Panc1 (cell line): ENCODE measurements around the gene APOA1. TPM values are rescaled to one million over a fixed set of nuclear protein-coding genes. Genes with fewer than 3 reads are reported as not detected.

ENCODE experiments used
- ATAC-seq: fragments of 200-7000 bp; cut with Tn5 transposase; 2 replicates; pipeline ENCODE4 v1.9.1; 2020; ENCODE audit warnings: mild to moderate bottlenecking, moderate library complexity
- BruUV-seq: library from RNA; stranded (reverse); fragments of 400-500 nt; replicated peaks from 2 replicates; lab custom pipeline; 2021; lab: Mats Ljungman, UMichigan
- CTCF ChIA-PET: fragments of 300-600 bp; sonication (Branson Sonifier 250); formaldehyde crosslinking; loops from one replicate; lab custom pipeline; 2022; ENCODE audit warnings: antibody characterized with exemption; lab: Charles Lee
- POLR2A ChIA-PET: fragments of 300-600 bp; sonication (Branson Sonifier 250); formaldehyde crosslinking; loops from one replicate; lab custom pipeline; 2022; ENCODE audit warnings: antibody characterized with exemption; lab: Charles Lee
- DNase-seq: peaks from one replicate; pipeline ENCODE4 v3.0.0-alpha.2; 2010; ENCODE audit warnings: low read depth, low spot score
- H3K27ac ChIP-seq: 2 replicates; pipeline ENCODE4 v1.5.1; 2011; ENCODE audit warnings: mild to moderate bottlenecking, low read length, inconsistent platforms
- H3K27me3 ChIP-seq: fragments of 200-500 bp; sonication (Bioruptor generic); 2 replicates; pipeline ENCODE4 v1.6.0; 2014; ENCODE audit warnings: low read length, inconsistent platforms; ENCODE audit not compliant: control insufficient read depth, insufficient read depth
- H3K36me3 ChIP-seq: fragments of 200-500 bp; sonication (Bioruptor generic); 2 replicates; pipeline ENCODE4 v1.5.1; 2014; ENCODE audit warnings: inconsistent platforms, mild to moderate bottlenecking, low read length, moderate library complexity; ENCODE audit not compliant: control insufficient read depth, insufficient read depth
- H3K4me1 ChIP-seq: 2 replicates; pipeline ENCODE4 v1.5.1; 2011; ENCODE audit warnings: inconsistent platforms, mild to moderate bottlenecking, low read length, moderate library complexity; ENCODE audit not compliant: control insufficient read depth, insufficient read depth
- H3K4me3 ChIP-seq, 2 experiments: 2 replicates each; pipeline ENCODE4 v1.5.1; 2011 to 2012; ENCODE audit warnings: low read depth in 2 of 2, low read length in 2 of 2, mild to moderate bottlenecking in 2 of 2, inconsistent platforms in 1 of 2, moderate library complexity in 1 of 2
- H3K9me3 ChIP-seq: fragments of 200-500 bp; sonication (Bioruptor generic); 2 replicates; pipeline ENCODE4 v1.5.1; 2014; ENCODE audit warnings: low read depth, mild to moderate bottlenecking, inconsistent platforms, low read length, moderate library complexity; ENCODE audit not compliant: control insufficient read depth, insufficient read depth
- POLR2AphosphoS5 ChIP-seq: IDR thresholded peaks from 2 replicates; pipeline ENCODE4 v1.6.1; 2012; ENCODE audit warnings: mild to moderate bottlenecking, low read depth, low read length, moderate library complexity
- SIN3A ChIP-seq: IDR thresholded peaks from 2 replicates; pipeline ENCODE4 v1.6.1; 2012; ENCODE audit warnings: low read depth, mild to moderate bottlenecking, low read length, moderate library complexity, borderline replicate concordance; ENCODE audit not compliant: insufficient read depth
- TCF7L2 ChIP-seq: IDR thresholded peaks from 2 replicates; pipeline ENCODE4 v1.6.1; 2011; ENCODE audit warnings: mild to moderate bottlenecking, low read depth, low read length, inconsistent platforms
- in situ Hi-C: cut with HindIII; loops from 2 replicates; pipeline ENCODE4 v1.10.0; 2016; ENCODE audit warnings: low sequenced_read_pairs, low pct_unique_long_range_greater_than_20kb
- intact Hi-C: fragments of 100-400 bp; cut with micrococcal nuclease; formaldehyde crosslinking; loops from one replicate; pipeline ENCODE4 v1.10.0; 2022; ENCODE audit not compliant: unreplicated experiment
- total RNA-seq: library from RNA; stranded (reverse); gene quantifications from one replicate; pipeline ENCODE4 v1.2.1, GENCODE V29; 2021; ENCODE audit not compliant: unreplicated experiment
- TF ChIP-seq, protein P1 (sequence below): fragments of 450-650 bp; IDR thresholded peaks from 2 replicates; pipeline ENCODE4 v1.5.1; 2017; ENCODE audit warnings: mild to moderate bottlenecking
- TF ChIP-seq, protein P2 (sequence below), 2 experiments: IDR thresholded peaks; 2 replicates each; pipeline ENCODE4 v1.6.1; 2011 to 2012; ENCODE audit warnings: low read depth in 2 of 2, control low read depth in 1 of 2, low read length in 1 of 2, mild to moderate bottlenecking in 1 of 2, moderate library complexity in 1 of 2; ENCODE audit not compliant: insufficient read depth in 1 of 2

The APOA1 gene
- total RNA-seq, 1 experiment from 2014 or later: 1.7 TPM

DNA sequence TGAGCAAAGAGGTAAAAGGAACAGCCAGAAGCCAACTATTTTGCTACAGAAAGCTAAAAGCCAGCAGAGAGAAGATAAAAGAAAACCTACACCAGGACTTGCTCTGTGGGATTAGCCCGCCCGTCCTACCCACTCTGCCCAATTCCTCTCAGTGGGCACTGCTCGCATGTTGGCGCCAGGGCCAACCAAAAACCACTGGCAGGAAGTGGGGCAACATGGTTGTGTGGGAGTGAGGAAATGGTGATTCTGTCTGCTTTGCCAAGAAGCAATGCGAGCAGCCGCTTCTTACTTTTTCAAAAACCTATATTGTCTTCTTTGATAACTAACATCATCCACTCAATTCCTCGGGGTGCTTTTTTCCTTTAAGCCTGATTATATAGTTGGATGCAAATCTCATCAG lies 14.2 kb upstream of the APOA1 start:
- H3K36me3 ChIP-seq: no peaks in the 10 kb centered on the region; the same call in 1 of the 2 replicates
- intact Hi-C loops (no loop called here), in situ Hi-C loops (no loop called here)
- H3K27ac ChIP-seq: no peak overlapping the region
- H3K4me1 ChIP-seq: peaks cover 8% of the 10 kb centered on the region; the same call in 1 of the 2 replicates
- no TSS peak for BruUV-seq
- no peaks in the 10 kb centered on the region for H3K9me3 ChIP-seq
- H3K27me3 ChIP-seq: no peaks in the 10 kb centered on the region
- CTCF ChIA-PET: interaction anchor here (0.6 kb wide), 1 partner anchor 18 kb away, joined by 3 read pairs; no protein-coding TSS in a partner anchor
- ATAC-seq (no peak), DNase-seq (no peak)
- POLR2A ChIA-PET: no interaction called here
- no peak for TF ChIP-seq SIN3A
- TF ChIP-seq, protein P1, sequence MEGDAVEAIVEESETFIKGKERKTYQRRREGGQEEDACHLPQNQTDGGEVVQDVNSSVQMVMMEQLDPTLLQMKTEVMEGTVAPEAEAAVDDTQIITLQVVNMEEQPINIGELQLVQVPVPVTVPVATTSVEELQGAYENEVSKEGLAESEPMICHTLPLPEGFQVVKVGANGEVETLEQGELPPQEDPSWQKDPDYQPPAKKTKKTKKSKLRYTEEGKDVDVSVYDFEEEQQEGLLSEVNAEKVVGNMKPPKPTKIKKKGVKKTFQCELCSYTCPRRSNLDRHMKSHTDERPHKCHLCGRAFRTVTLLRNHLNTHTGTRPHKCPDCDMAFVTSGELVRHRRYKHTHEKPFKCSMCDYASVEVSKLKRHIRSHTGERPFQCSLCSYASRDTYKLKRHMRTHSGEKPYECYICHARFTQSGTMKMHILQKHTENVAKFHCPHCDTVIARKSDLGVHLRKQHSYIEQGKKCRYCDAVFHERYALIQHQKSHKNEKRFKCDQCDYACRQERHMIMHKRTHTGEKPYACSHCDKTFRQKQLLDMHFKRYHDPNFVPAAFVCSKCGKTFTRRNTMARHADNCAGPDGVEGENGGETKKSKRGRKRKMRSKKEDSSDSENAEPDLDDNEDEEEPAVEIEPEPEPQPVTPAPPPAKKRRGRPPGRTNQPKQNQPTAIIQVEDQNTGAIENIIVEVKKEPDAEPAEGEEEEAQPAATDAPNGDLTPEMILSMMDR: no peak
- TF ChIP-seq TCF7L2: no peak
- TF ChIP-seq, protein P2, sequence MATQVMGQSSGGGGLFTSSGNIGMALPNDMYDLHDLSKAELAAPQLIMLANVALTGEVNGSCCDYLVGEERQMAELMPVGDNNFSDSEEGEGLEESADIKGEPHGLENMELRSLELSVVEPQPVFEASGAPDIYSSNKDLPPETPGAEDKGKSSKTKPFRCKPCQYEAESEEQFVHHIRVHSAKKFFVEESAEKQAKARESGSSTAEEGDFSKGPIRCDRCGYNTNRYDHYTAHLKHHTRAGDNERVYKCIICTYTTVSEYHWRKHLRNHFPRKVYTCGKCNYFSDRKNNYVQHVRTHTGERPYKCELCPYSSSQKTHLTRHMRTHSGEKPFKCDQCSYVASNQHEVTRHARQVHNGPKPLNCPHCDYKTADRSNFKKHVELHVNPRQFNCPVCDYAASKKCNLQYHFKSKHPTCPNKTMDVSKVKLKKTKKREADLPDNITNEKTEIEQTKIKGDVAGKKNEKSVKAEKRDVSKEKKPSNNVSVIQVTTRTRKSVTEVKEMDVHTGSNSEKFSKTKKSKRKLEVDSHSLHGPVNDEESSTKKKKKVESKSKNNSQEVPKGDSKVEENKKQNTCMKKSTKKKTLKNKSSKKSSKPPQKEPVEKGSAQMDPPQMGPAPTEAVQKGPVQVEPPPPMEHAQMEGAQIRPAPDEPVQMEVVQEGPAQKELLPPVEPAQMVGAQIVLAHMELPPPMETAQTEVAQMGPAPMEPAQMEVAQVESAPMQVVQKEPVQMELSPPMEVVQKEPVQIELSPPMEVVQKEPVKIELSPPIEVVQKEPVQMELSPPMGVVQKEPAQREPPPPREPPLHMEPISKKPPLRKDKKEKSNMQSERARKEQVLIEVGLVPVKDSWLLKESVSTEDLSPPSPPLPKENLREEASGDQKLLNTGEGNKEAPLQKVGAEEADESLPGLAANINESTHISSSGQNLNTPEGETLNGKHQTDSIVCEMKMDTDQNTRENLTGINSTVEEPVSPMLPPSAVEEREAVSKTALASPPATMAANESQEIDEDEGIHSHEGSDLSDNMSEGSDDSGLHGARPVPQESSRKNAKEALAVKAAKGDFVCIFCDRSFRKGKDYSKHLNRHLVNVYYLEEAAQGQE (IDR thresholded peaks at IDR 0.05; ENCODE audit: insufficient read depth in 1 of 2, low read depth in 2 of 2, low read length in 1 of 2): no peak
- TF ChIP-seq POLR2AphosphoS5: no peak
- no peak overlapping the region for H3K4me3 ChIP-seq

DNA sequence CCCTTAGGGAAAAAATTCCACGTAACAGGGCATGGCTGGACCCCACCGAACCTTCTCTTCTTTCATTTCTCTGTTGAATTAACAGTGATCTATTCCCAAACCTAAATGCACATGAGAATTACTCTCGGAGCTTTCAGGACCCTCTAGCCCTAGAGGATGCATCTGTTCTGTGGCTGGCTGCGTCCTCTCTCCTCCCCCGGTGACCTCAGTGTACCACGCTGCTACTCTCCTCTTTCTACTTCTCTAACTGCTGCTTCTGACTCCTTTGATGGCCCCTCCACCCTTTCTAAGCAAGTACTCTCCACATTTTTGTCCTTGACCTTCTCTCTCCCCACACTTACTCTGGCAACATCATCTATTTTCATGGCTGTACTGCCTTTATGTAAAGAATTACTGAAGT lies 12.1 kb upstream of the APOA1 start:
- intact Hi-C loops (no loop called here), in situ Hi-C loops (no loop called here)
- Histone ChIP-seq H3K4me3 (no peak overlapping the region), H3K27me3 (no peaks in the 10 kb centered on the region), H3K36me3 (no peaks in the 10 kb centered on the region; the same call in none of the 2 replicates), H3K9me3 (no peaks in the 10 kb centered on the region), H3K27ac (no peak overlapping the region), H3K4me1 (peaks cover 8% of the 10 kb centered on the region; the same call in 1 of the 2 replicates)
- ATAC-seq (no peak), DNase-seq (no peak)
- no peak for TF ChIP-seq POLR2AphosphoS5
- no peak for TF ChIP-seq TCF7L2
- TF ChIP-seq, protein P2 (IDR thresholded peaks at IDR 0.05; ENCODE audit: insufficient read depth in 1 of 2, low read depth in 2 of 2, low read length in 1 of 2): no peak
- TF ChIP-seq, protein P1: no peak
- no peak for TF ChIP-seq SIN3A
- ChIA-PET CTCF (no interaction called here), POLR2A (interaction anchor here (0.7 to 0.8 kb wide), 2 partner anchors 249 to 371 kb away, joined by 3 read pairs; no protein-coding TSS in a partner anchor)
- BruUV-seq: no TSS peak
